22Rv1 (cell line): ENCODE results near the gene PTCH2.

Source experiments
- CTCF ChIP-seq: fragments of 450-650 bp; IDR thresholded peaks from 2 replicates; pipeline ENCODE4 v1.5.1; 2017; ENCODE audit warnings: mild to moderate bottlenecking
- ZFX ChIP-seq: fragments of 450-650 bp; IDR thresholded peaks from 2 replicates; pipeline ENCODE4 v1.6.1; 2017; ENCODE audit warnings: antibody characterized with exemption, borderline replicate concordance

GRCh38 chr1:44835738-44836675 lies 7.0 kb downstream of the PTCH2 start:
- TF ChIP-seq CTCF (peak; percentile 95), ZFX (no peak)
